ENCODE data around the gene KCNIP1. TPM values are rescaled to one million over a fixed set of nuclear protein-coding genes. Genes with fewer than 3 reads are reported as not detected.

Gene KCNIP1
- total RNA-seq, 2 experiments from 2014 or later: not detected

GRCh38 chr5:170478306-170478705, 25.5 kb upstream of the KCNIP1 start:
- no peaks in the 10 kb centered on the region for H3K4me1 Mint-ChIP-seq (ENCODE audit: low read depth)
- H3K27me3 Mint-ChIP-seq: peaks cover 32% of the 10 kb centered on the region
- no peak overlapping the region for H3K4me3 ChIP-seq (ENCODE audit: low read length)
- H3K27ac Mint-ChIP-seq: no peak overlapping the region
- no peak for TF ChIP-seq CTCF (IDR thresholded peaks at IDR 0.05)
- no peaks in the 10 kb centered on the region for H3K36me3 Mint-ChIP-seq (ENCODE audit: low read depth)
- H3K9me3 ChIP-seq (ENCODE audit: control insufficient read depth in 1 of 2, insufficient read depth in 1 of 2, low read length in 2 of 2): peaks cover 0 to 4% of the 10 kb centered on the region in 2 experiments
- H3K27me3 ChIP-seq (ENCODE audit: control insufficient read depth in 1 of 2, insufficient read depth in 2 of 2, low read length in 2 of 2): peaks cover 7 to 8% of the 10 kb centered on the region in 2 experiments
- no peak overlapping the region for H3K4me3 Mint-ChIP-seq
- no peak for ATAC-seq (ENCODE audit: poor library complexity)
- POLR2A ChIA-PET: no interaction called here
- no peaks in the 10 kb centered on the region for H3K9me3 Mint-ChIP-seq
- no peak overlapping the region for H3K27ac ChIP-seq (ENCODE audit: low read depth in 1 of 2, low read length in 2 of 2)
- CTCF ChIA-PET: no interaction called here
- no peaks in the 10 kb centered on the region for H3K36me3 ChIP-seq (ENCODE audit: insufficient read depth, low read length)
- intact Hi-C loops (cut with DNase I, micrococcal nuclease): no loop called here
- no peaks in the 10 kb centered on the region for H3K4me1 ChIP-seq (ENCODE audit: insufficient read depth, low read length)
- no peak for DNase-seq

- H3K36me3 Mint-ChIP-seq (ENCODE audit: low read depth): no peaks in the 10 kb centered on the region
- intact Hi-C loops (cut with DNase I, micrococcal nuclease): no loop called here
- POLR2A ChIA-PET: no interaction called here
- Histone ChIP-seq H3K36me3 (ENCODE audit: insufficient read depth, low read length) (no peaks in the 10 kb centered on the region), H3K4me1 (ENCODE audit: insufficient read depth, low read length) (no peaks in the 10 kb centered on the region), H3K27me3 (ENCODE audit: control insufficient read depth in 1 of 2, insufficient read depth in 2 of 2, low read length in 2 of 2) (peaks cover 2 to 11% of the 10 kb centered on the region in 2 experiments), H3K4me3 (ENCODE audit: low read length) (no peak overlapping the region), H3K27ac (ENCODE audit: low read depth in 1 of 2, low read length in 2 of 2) (no peak overlapping the region), H3K9me3 (ENCODE audit: control insufficient read depth in 1 of 2, insufficient read depth in 1 of 2, low read length in 2 of 2) (peaks cover 0 to 4% of the 10 kb centered on the region in 2 experiments)
- peaks cover 29% of the 10 kb centered on the region for H3K27me3 Mint-ChIP-seq
- H3K9me3 Mint-ChIP-seq: no peaks in the 10 kb centered on the region
- no peak overlapping the region for H3K27ac Mint-ChIP-seq
- no peak for DNase-seq
- H3K4me1 Mint-ChIP-seq (ENCODE audit: low read depth): no peaks in the 10 kb centered on the region
- no peak for TF ChIP-seq CTCF (IDR thresholded peaks at IDR 0.05)
- no peak overlapping the region for H3K4me3 Mint-ChIP-seq
- CTCF ChIA-PET: no interaction called here
- ATAC-seq (ENCODE audit: poor library complexity): no peak
Observed at GRCh38 chr5:170479484-170479883, 24.3 kb upstream of the KCNIP1 start.

- H3K9me3 Mint-ChIP-seq: no peaks in the 10 kb centered on the region
- Histone ChIP-seq H3K4me1 (ENCODE audit: insufficient read depth, low read length) (no peaks in the 10 kb centered on the region), H3K4me3 (ENCODE audit: low read length) (no peak overlapping the region), H3K36me3 (ENCODE audit: insufficient read depth, low read length) (no peaks in the 10 kb centered on the region), H3K27me3 (ENCODE audit: control insufficient read depth in 1 of 2, insufficient read depth in 2 of 2, low read length in 2 of 2) (peaks cover 2 to 11% of the 10 kb centered on the region in 2 experiments), H3K9me3 (ENCODE audit: control insufficient read depth in 1 of 2, insufficient read depth in 1 of 2, low read length in 2 of 2) (no peaks in the 10 kb centered on the region), H3K27ac (ENCODE audit: low read depth in 1 of 2, low read length in 2 of 2) (no peak overlapping the region)
- no peaks in the 10 kb centered on the region for H3K4me1 Mint-ChIP-seq (ENCODE audit: low read depth)
- ATAC-seq (ENCODE audit: poor library complexity) (no peak), DNase-seq (no peak)
- intact Hi-C loops (cut with DNase I, micrococcal nuclease): no loop called here
- ChIA-PET POLR2A (no interaction called here), CTCF (interaction anchor here (0.7 kb wide), 1 partner anchor 55 kb away, joined by 3 read pairs; no protein-coding TSS in a partner anchor)
- H3K27ac Mint-ChIP-seq: no peak overlapping the region
- no peaks in the 10 kb centered on the region for H3K36me3 Mint-ChIP-seq (ENCODE audit: low read depth)
- no peak overlapping the region for H3K4me3 Mint-ChIP-seq
- no peak for TF ChIP-seq CTCF (IDR thresholded peaks at IDR 0.05)
- peaks cover 27% of the 10 kb centered on the region for H3K27me3 Mint-ChIP-seq
Observed at GRCh38 chr5:170480260-170480659, 23.6 kb upstream of the KCNIP1 start.

All from CD4-positive, alpha-beta T cell (primary cell).